NT2/D1 (cell line): Measurements from ENCODE around the gene PMEL.

Experiments used
- SUZ12 ChIP-seq: IDR thresholded peaks from 2 replicates; pipeline ENCODE4 v1.6.1; 2011; ENCODE audit not compliant: insufficient read length, insufficient read depth; ENCODE audit errors: extremely low read depth
- YY1 ChIP-seq: IDR thresholded peaks from 2 replicates; pipeline ENCODE4 v1.6.1; 2011; ENCODE audit not compliant: insufficient read length, insufficient read depth
- ZNF274 ChIP-seq: IDR thresholded peaks from 2 replicates; pipeline ENCODE4 v1.6.1; 2011; ENCODE audit warnings: mild to moderate bottlenecking, low read depth, low read length

GRCh38 chr12:55991110-55991509, 25.3 kb upstream of the PMEL start:
- TF ChIP-seq ZNF274, result no peak
- TF ChIP-seq YY1, result no peak
- TF ChIP-seq SUZ12, result no peak
